H4 (cell line): Measurements from ENCODE around the gene SLC26A11. TPM values are rescaled to one million over a fixed set of nuclear protein-coding genes. Genes with fewer than 3 reads are reported as not detected.

Experiments
- total RNA-seq: library from RNA; depleted of rRNA; stranded (reverse); fragments of >200 nt; shearing (Covaris generic); gene quantifications from 2 replicates; pipeline ENCODE4 v1.2.3, GENCODE V29; 2014; rRNA removed

Gene SLC26A11
- total RNA-seq, 1 experiment from 2014 or later: 3.6 TPM

Other genes starting within 250 kb of the SLC26A11 start
- 26.3 and 26.6 TPM in 2 replicates for gene TBC1D16, start 184.6 kb upstream of the SLC26A11 start, total RNA-seq
- gene CCDC40, start 183.8 kb upstream of the SLC26A11 start, total RNA-seq: 2.8 and 3.8 TPM in 2 replicates
- 40.9 and 45.7 TPM in 2 replicates for gene GAA, start 118.8 kb upstream of the SLC26A11 start, total RNA-seq
- gene EIF4A3, start 73.3 kb upstream of the SLC26A11 start, total RNA-seq: 156 and 178 TPM in 2 replicates
- gene CARD14, start 50.4 kb upstream of the SLC26A11 start, total RNA-seq: 0.15 TPM in 1 of 2 replicates, not detected in the other
- 8.5 and 12.3 TPM in 2 replicates for gene SGSH, start 94 bp upstream of the SLC26A11 start, total RNA-seq
- 56.6 and 65.7 TPM in 2 replicates for gene RNF213, start 40.4 kb downstream of the SLC26A11 start, total RNA-seq
- 33.6 and 40.7 TPM in 2 replicates for gene ENDOV, start 194.7 kb downstream of the SLC26A11 start, total RNA-seq